Jurkat, Clone E6-1 (cell line): ENCODE results near the gene CELSR1.
"Not testable (repeated sequence)": the region's sequence is repeated elsewhere in the genome, so short reads cannot be mapped to it uniquely, and the experiment has no call there.

Source experiments
- DNase-seq: peaks from one replicate; pipeline ENCODE4 v3.0.0-alpha.2; 2011; ENCODE audit warnings: low read depth, low spot score
- H3K4me3 ChIP-seq: 2 replicates; pipeline ENCODE4 v1.5.1; 2011; ENCODE audit warnings: mild to moderate bottlenecking, low read length, control low read depth, moderate library complexity

The CELSR1 gene

GRCh38 chr22:46312848-46313247 is 224.6 kb downstream of the CELSR1 start:
- H3K4me3 ChIP-seq, DNase-seq: not testable (repeated sequence)

GRCh38 chr22:46312056-46312455 is 225.4 kb downstream of the CELSR1 start:
- no peak for DNase-seq

More at GRCh38 chr22:46312056-46312455, 225.4 kb downstream of the CELSR1 start:
- H3K4me3 ChIP-seq: no peak overlapping the region
